ENCODE results near the gene EMX2. TPM values are rescaled to one million over a fixed set of nuclear protein-coding genes. Genes with fewer than 3 reads are reported as not detected.
A peak's percentile ranks its signal among the peaks of the same experiment; 100 is the strongest.

Gene EMX2
- total and polyA plus RNA-seq, 10 of the 15 experiments (the other 5 are each of a cell fraction or from before 2014, with no cell fraction given): 0.12 TPM; not detected in 9

DNA sequence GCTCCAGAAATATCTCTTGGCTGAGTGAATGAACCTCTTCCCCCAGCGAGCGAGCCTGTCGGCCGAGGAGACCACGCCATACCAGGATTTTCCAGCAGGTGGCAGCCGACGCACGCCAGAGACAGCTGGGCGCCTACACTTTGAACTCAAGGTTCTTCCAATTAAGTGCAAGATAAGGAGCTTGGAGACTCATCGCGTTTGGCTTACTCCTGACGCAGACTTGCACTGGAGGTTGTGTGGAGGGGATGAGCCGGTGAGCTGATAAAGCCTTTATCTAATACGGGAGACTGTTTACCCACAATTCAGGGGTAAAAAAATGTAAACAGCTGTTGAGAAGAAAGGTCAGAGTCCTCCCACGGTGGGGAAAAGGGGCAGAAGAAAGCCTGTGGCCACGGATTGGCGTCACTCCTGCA is 45.9 kb upstream of the EMX2 start (continued):
- TF ChIP-seq, protein P1, sequence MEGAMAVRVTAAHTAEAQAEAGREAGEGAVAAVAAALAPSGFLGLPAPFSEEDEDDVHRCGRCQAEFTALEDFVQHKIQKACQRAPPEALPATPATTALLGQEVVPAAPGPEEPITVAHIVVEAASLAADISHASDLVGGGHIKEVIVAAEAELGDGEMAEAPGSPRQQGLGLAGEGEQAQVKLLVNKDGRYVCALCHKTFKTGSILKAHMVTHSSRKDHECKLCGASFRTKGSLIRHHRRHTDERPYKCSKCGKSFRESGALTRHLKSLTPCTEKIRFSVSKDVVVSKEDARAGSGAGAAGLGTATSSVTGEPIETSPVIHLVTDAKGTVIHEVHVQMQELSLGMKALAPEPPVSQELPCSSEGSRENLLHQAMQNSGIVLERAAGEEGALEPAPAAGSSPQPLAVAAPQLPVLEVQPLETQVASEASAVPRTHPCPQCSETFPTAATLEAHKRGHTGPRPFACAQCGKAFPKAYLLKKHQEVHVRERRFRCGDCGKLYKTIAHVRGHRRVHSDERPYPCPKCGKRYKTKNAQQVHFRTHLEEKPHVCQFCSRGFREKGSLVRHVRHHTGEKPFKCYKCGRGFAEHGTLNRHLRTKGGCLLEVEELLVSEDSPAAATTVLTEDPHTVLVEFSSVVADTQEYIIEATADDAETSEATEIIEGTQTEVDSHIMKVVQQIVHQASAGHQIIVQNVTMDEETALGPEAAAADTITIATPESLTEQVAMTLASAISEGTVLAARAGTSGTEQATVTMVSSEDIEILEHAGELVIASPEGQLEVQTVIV (IDR thresholded peaks at IDR 0.05; ENCODE audit: borderline replicate concordance, partially characterized antibody): no peak
- TF ChIP-seq POU2F2 (IDR thresholded peaks at IDR 0.05; ENCODE audit: borderline replicate concordance, low read depth, low read length) (peak; percentile 24; the same call in 1 of the 3 replicates), ZSCAN29 (IDR thresholded peaks at IDR 0.05) (no peak), YY1 (IDR thresholded peaks at IDR 0.05; ENCODE audit: low read depth, low read length) (0 out of 2 replicates have a peak, but pooled peaks have one; percentile 53), SPI1 (IDR thresholded peaks at IDR 0.05; ENCODE audit: borderline replicate concordance, insufficient read depth, low read depth, low read length) (no peak), IRF4 (IDR thresholded peaks at IDR 0.05; ENCODE audit: low read depth, low read length) (no peak), TARDBP (IDR thresholded peaks at IDR 0.05; ENCODE audit: borderline replicate concordance) (no peak), YBX1 (IDR thresholded peaks at IDR 0.05) (no peak), NRF1 (conservative IDR thresholded peaks at IDR 0.05; ENCODE audit: low read depth, low read length) (no peak), NFYB (IDR thresholded peaks at IDR 0.05; ENCODE audit: insufficient read depth, low read depth, low read length) (no peak), ESRRA (IDR thresholded peaks at IDR 0.05; ENCODE audit: low read length) (no peak)
- TF ChIP-seq, protein P2, sequence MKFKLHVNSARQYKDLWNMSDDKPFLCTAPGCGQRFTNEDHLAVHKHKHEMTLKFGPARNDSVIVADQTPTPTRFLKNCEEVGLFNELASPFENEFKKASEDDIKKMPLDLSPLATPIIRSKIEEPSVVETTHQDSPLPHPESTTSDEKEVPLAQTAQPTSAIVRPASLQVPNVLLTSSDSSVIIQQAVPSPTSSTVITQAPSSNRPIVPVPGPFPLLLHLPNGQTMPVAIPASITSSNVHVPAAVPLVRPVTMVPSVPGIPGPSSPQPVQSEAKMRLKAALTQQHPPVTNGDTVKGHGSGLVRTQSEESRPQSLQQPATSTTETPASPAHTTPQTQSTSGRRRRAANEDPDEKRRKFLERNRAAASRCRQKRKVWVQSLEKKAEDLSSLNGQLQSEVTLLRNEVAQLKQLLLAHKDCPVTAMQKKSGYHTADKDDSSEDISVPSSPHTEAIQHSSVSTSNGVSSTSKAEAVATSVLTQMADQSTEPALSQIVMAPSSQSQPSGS (IDR thresholded peaks at IDR 0.05; ENCODE audit: low read length): no peak
- TF ChIP-seq, protein P3, sequence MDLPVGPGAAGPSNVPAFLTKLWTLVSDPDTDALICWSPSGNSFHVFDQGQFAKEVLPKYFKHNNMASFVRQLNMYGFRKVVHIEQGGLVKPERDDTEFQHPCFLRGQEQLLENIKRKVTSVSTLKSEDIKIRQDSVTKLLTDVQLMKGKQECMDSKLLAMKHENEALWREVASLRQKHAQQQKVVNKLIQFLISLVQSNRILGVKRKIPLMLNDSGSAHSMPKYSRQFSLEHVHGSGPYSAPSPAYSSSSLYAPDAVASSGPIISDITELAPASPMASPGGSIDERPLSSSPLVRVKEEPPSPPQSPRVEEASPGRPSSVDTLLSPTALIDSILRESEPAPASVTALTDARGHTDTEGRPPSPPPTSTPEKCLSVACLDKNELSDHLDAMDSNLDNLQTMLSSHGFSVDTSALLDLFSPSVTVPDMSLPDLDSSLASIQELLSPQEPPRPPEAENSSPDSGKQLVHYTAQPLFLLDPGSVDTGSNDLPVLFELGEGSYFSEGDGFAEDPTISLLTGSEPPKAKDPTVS (IDR thresholded peaks at IDR 0.05; ENCODE audit: low read depth, low read length): no peak

Measured in GM12878 (cell line).